Loucy (cell line): Measurements from ENCODE around the gene LHFPL2.

Experiments used
- CTCF ChIP-seq: fragments of 200-600 bp; sonication (generic); conservative IDR thresholded peaks from 2 replicates; pipeline ENCODE4 v1.5.1; 2014; ENCODE audit warnings: mild to moderate bottlenecking, antibody characterized with exemption, low read length
- EZH2phosphoT487 ChIP-seq: fragments of 200-600 bp; IDR thresholded peaks from 2 replicates; pipeline ENCODE4 v1.6.1; 2018; ENCODE audit warnings: antibody characterized with exemption, mild to moderate bottlenecking, moderate library complexity, borderline replicate concordance

- no peak for TF ChIP-seq CTCF
- no peak for TF ChIP-seq EZH2phosphoT487
Observed at GRCh38 chr5:78586251-78586650, 62.3 kb downstream of the LHFPL2 start.
